Measurements from ENCODE around the gene MED8. TPM values are rescaled to one million over a fixed set of nuclear protein-coding genes. Genes with fewer than 3 reads are reported as not detected.

The MED8 gene
- total RNA-seq, 1 experiment from 2014 or later: 36.0 TPM

DNA sequence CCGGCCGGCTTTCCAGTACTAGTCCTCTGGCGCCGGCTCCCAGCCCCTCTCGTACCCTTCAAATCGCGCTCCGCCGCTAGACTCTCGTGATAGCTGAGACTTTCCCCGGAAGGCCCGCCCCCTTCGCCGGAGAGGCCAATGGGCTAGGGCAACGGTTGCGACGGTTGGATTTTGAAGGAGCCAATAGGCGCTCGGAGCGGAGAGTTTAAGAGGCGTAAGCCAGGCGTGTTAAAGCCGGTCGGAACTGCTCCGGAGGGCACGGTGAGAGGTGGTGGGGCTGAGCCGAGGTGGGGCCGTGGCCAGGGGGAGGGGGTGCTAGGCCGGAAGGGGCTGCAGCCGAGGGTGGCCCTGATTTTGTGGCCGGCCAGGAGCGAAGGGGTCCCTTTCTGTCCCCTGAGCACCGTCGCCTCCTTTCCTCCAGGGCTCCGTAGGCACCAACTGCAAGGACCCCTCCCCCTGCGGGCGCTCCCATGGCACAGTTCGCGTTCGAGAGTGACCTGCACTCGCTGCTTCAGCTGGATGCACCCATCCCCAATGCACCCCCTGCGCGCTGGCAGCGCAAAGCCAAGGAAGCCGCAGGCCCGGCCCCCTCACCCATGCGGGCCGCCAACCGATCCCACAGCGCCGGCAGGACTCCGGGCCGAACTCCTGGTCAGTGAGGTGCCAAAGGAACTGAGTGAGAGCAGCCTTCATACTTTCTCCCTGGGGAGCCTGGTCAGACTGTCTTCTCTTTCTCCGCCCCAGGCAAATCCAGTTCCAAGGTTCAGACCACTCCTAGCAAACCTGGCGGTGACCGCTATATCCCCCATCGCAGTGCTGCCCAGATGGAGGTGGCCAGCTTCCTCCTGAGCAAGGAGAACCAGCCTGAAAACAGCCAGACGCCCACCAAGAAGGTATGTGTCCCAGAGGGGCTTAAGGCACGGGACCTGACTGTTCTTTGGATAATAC lies 30.6 kb downstream of the MED8 start, which contains the start of gene CDC20 (continued):
- TF ChIP-seq, protein P1, sequence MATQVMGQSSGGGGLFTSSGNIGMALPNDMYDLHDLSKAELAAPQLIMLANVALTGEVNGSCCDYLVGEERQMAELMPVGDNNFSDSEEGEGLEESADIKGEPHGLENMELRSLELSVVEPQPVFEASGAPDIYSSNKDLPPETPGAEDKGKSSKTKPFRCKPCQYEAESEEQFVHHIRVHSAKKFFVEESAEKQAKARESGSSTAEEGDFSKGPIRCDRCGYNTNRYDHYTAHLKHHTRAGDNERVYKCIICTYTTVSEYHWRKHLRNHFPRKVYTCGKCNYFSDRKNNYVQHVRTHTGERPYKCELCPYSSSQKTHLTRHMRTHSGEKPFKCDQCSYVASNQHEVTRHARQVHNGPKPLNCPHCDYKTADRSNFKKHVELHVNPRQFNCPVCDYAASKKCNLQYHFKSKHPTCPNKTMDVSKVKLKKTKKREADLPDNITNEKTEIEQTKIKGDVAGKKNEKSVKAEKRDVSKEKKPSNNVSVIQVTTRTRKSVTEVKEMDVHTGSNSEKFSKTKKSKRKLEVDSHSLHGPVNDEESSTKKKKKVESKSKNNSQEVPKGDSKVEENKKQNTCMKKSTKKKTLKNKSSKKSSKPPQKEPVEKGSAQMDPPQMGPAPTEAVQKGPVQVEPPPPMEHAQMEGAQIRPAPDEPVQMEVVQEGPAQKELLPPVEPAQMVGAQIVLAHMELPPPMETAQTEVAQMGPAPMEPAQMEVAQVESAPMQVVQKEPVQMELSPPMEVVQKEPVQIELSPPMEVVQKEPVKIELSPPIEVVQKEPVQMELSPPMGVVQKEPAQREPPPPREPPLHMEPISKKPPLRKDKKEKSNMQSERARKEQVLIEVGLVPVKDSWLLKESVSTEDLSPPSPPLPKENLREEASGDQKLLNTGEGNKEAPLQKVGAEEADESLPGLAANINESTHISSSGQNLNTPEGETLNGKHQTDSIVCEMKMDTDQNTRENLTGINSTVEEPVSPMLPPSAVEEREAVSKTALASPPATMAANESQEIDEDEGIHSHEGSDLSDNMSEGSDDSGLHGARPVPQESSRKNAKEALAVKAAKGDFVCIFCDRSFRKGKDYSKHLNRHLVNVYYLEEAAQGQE (IDR thresholded peaks at IDR 0.05; ENCODE audit: low read depth): no peak
- TF ChIP-seq, protein P2, sequence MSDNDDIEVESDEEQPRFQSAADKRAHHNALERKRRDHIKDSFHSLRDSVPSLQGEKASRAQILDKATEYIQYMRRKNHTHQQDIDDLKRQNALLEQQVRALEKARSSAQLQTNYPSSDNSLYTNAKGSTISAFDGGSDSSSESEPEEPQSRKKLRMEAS (IDR thresholded peaks at IDR 0.05): no peak
- no peak for TF ChIP-seq SRF (IDR thresholded peaks at IDR 0.05; ENCODE audit: low read depth)

DNA sequence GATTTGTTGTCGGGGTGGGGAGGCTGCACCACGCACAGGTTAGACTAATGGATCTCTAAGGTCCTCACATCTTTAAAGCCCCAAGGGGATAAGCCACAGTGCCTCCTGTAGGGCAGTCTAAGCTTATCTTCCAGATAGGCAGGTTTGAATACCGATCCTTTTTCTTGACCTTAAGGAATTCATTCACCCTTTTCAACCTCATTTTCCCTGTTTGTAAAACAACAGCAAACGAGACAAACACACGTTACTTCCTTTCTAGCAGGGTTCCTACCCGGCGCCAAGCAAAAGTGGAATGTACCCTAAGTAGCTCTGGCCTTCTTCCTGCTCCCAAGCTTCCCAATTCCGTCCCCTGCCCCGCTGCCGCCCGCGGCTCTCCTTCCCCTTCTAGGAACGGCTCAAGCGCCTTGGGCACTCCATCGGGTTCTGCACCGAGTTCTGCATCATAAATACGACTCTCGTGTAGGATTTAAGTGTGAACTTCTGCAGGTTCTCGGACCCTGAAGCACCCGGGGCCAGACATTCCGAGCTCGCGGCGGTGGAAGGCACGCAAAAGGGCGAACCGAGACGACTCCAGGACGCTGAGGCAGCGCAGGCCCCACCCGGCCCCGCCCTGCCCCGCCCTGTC lies 31.4 kb downstream of the MED8 start:
- Histone ChIP-seq H4K20me1 (ENCODE audit: insufficient read depth) (peaks cover 3% of the 10 kb centered on the region; the same call in 1 of the 2 replicates), H3K9me3 (ENCODE audit: control insufficient read depth in 1 of 2, insufficient read depth in 1 of 2, low read depth in 1 of 2, low read length in 2 of 2) (no peaks in the 10 kb centered on the region), H3K4me2 (ENCODE audit: low read length) (peak overlapping the region; percentile 78), H3K4me1 (ENCODE audit: control insufficient read depth in 1 of 2, insufficient read depth in 2 of 2, low read length in 2 of 2) (peaks cover 13 to 46% of the 10 kb centered on the region in 2 experiments), H3K79me2 (ENCODE audit: insufficient read depth, low read length) (peaks cover 36% of the 10 kb centered on the region), H3K36me3 (ENCODE audit: control insufficient read depth in 1 of 2, insufficient read depth in 2 of 2, low read length in 2 of 2) (peaks cover 17 to 37% of the 10 kb centered on the region in 2 experiments), H3K9ac (ENCODE audit: low read length) (peak overlapping the region; percentile 94), H3K27me3 (ENCODE audit: insufficient read depth, low read length) (no peaks in the 10 kb centered on the region), H2AFZ (ENCODE audit: low read depth, low read length, poor library complexity, severe bottlenecking) (no peak overlapping the region), H3K9me2 (ENCODE audit: insufficient read depth) (no peaks in the 10 kb centered on the region), H3K27ac (ENCODE audit: low read depth, low read length) (peak overlapping the region; percentile 80), H3K4me3 (replicated peaks in 1 of 2; ENCODE audit: low read depth in 1 of 2, low read length in 2 of 2) (peak overlapping the region; percentile 76 to 77)
- intact Hi-C loops (cut with micrococcal nuclease): loop anchor here (1.0 kb wide), 1 partner anchor 120 kb away; no protein-coding TSS in a partner anchor
- RAD21 ChIA-PET (ENCODE audit: low non-redundant PET in 1 of 2, low total read pairs in 2 of 2, uncharacterized antibody in 2 of 2, unreplicated experiment in 2 of 2): interaction anchor here (0.5 to 1.1 kb wide), 3 partner anchors 24 to 73 kb away, joined by 4 to 7 read pairs (median 4); partner anchors contain the start of gene C1orf210 (in 1 of the 2)
- POLR2A ChIA-PET: interaction anchor here (0.6 to 2.1 kb wide), 16 partner anchors 8 to 572 kb away, joined by 3 to 26 read pairs (median 5); partner anchors contain the start of genes C1orf210 and ELOVL1
- TF ChIP-seq ZFX (IDR thresholded peaks at IDR 0.05): peak; percentile 59
- TF ChIP-seq TCF7L2 (IDR thresholded peaks at IDR 0.05; ENCODE audit: borderline replicate concordance, extremely low read depth, insufficient read depth, insufficient read length): no peak
- peak; percentile 85 for TF ChIP-seq POLR2A (IDR thresholded peaks at IDR 0.05; ENCODE audit: borderline replicate concordance, extremely low read depth, insufficient read depth, insufficient read length)
- TF ChIP-seq CEBPB (IDR thresholded peaks at IDR 0.05; ENCODE audit: low read depth): no peak
- no peak for TF ChIP-seq ZNF274 (IDR thresholded peaks at IDR 0.05; ENCODE audit: low read depth, low read length)
- TF ChIP-seq, protein P3, sequence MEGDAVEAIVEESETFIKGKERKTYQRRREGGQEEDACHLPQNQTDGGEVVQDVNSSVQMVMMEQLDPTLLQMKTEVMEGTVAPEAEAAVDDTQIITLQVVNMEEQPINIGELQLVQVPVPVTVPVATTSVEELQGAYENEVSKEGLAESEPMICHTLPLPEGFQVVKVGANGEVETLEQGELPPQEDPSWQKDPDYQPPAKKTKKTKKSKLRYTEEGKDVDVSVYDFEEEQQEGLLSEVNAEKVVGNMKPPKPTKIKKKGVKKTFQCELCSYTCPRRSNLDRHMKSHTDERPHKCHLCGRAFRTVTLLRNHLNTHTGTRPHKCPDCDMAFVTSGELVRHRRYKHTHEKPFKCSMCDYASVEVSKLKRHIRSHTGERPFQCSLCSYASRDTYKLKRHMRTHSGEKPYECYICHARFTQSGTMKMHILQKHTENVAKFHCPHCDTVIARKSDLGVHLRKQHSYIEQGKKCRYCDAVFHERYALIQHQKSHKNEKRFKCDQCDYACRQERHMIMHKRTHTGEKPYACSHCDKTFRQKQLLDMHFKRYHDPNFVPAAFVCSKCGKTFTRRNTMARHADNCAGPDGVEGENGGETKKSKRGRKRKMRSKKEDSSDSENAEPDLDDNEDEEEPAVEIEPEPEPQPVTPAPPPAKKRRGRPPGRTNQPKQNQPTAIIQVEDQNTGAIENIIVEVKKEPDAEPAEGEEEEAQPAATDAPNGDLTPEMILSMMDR (IDR thresholded peaks at IDR 0.05 in 2 of 3, conservative IDR thresholded peaks at IDR 0.05 in 1 of 3; ENCODE audit: borderline replicate concordance in 1 of 3, insufficient read depth in 1 of 3, low read depth in 2 of 3, low read length in 2 of 3): peak in 2 of 3 experiments; percentile 67 to 71; a peak in 4 of 6 replicates
- no peak for TF ChIP-seq SP1 (IDR thresholded peaks at IDR 0.05; ENCODE audit: low read depth)
- no peak for TF ChIP-seq EZH2phosphoT487 (IDR thresholded peaks at IDR 0.05; ENCODE audit: borderline replicate concordance)
- TF ChIP-seq SRF (IDR thresholded peaks at IDR 0.05; ENCODE audit: low read depth): no peak
- peak; percentile 72; the same call in 1 of the 2 replicates for TF ChIP-seq POLR2AphosphoS5 (IDR thresholded peaks at IDR 0.05; ENCODE audit: low read depth, low read length)
- TF ChIP-seq YY1 (IDR thresholded peaks at IDR 0.05; ENCODE audit: extremely low read depth, insufficient replicate concordance, low read depth, low read length): no peak
- TF ChIP-seq SIN3A (IDR thresholded peaks at IDR 0.05; ENCODE audit: low read depth): no peak
- DNase-seq (ENCODE audit: low read depth, low spot score): peak; percentile 49
- TSS peak; percentile 84 for BruUV-seq (replicated peaks)
- ATAC-seq: peak; percentile 49
- CTCF ChIA-PET: interaction anchor here (0.6 to 2.6 kb wide), 11 partner anchors 8 to 131 kb away, joined by 3 to 15 read pairs (median 5); partner anchors contain the start of gene C1orf210

Measured in HCT116 (cell line).